ENCODE measurements around the gene TXNRD1.

DNA sequence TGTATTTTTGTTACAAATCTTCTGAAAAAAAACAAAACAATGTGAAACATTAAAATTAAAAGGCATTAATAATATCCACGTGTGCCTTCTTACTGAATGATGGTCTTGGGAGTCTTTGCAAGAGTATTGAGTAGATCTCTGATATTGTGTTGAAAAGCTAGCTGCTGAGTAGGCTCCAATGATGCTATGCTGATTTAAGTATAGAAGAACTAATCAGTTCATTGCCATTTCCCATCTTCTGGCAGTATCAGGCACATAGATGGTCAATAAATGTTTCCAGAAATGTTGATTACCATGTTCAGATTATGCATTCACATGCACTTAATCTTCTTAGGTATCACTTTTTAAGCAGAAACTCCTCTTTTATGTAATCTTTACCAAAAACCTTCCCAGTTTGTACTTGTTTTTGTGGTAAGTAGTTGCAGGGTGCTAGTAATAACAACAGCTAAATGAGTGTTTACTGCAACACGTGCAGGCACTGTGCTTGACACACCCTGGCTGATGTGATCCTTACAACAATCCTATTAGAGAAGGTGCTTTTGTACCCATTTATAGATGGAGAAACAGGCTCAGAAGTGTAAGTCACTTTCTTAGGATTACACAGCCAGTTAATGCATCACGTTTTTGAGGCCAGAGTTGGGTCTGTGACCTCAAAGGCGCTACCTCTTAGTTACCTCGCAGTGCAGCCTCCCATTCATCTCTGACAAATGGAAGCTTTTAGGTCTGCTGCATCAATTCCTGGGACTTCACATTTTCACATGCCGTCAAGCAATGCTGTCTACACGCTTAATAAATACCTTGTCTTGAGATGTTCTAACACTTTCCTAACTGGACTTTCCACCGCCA is 134.9 kb downstream of the TXNRD1 start:
- TF ChIP-seq, protein P1, sequence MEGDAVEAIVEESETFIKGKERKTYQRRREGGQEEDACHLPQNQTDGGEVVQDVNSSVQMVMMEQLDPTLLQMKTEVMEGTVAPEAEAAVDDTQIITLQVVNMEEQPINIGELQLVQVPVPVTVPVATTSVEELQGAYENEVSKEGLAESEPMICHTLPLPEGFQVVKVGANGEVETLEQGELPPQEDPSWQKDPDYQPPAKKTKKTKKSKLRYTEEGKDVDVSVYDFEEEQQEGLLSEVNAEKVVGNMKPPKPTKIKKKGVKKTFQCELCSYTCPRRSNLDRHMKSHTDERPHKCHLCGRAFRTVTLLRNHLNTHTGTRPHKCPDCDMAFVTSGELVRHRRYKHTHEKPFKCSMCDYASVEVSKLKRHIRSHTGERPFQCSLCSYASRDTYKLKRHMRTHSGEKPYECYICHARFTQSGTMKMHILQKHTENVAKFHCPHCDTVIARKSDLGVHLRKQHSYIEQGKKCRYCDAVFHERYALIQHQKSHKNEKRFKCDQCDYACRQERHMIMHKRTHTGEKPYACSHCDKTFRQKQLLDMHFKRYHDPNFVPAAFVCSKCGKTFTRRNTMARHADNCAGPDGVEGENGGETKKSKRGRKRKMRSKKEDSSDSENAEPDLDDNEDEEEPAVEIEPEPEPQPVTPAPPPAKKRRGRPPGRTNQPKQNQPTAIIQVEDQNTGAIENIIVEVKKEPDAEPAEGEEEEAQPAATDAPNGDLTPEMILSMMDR (conservative IDR thresholded peaks at IDR 0.05 in 1 of 2, IDR thresholded peaks at IDR 0.05 in 1 of 2; ENCODE audit: low read depth in 1 of 2, low read length in 2 of 2), result no peak
- TF ChIP-seq EZH2 (IDR thresholded peaks at IDR 0.05; ENCODE audit: low read length, missing control alignments), result no peak
